Neural progenitor cell (in vitro differentiated cells): ENCODE data around the gene ANK3. TPM values are rescaled to one million over a fixed set of nuclear protein-coding genes. Genes with fewer than 3 reads are reported as not detected.

Experiments used
- DNase-seq: peaks from one replicate; pipeline ENCODE4 v3.0.0-alpha.2; 2016; ENCODE audit warnings: low spot score
- H2AFZ ChIP-seq: fragments of 200-600 bp; sonication (generic); replicated peaks from 2 replicates; pipeline ENCODE4 v1.6.1; 2016; ENCODE audit warnings: antibody characterized with exemption
- H3F3A ChIP-seq: fragments of 200-600 bp; sonication (generic); 2 replicates; pipeline ENCODE4 v1.6.1; 2016; ENCODE audit warnings: antibody characterized with exemption, low read depth
- H3K27ac ChIP-seq: fragments of 200-600 bp; sonication (generic); 2 replicates; pipeline ENCODE4 v1.5.1; 2016; ENCODE audit warnings: mild to moderate bottlenecking
- H3K27me3 ChIP-seq: fragments of 200-600 bp; sonication (generic); 2 replicates; pipeline ENCODE4 v1.6.1; 2016; ENCODE audit warnings: mild to moderate bottlenecking, moderate library complexity
- H3K36me3 ChIP-seq: fragments of 200-600 bp; sonication (generic); 2 replicates; pipeline ENCODE4 v1.5.1; 2016
- H3K4me1 ChIP-seq: fragments of 200-600 bp; sonication (generic); 2 replicates; pipeline ENCODE4 v1.6.1; 2016; ENCODE audit warnings: mixed run types
- H3K4me2 ChIP-seq: fragments of 200-600 bp; sonication (generic); 2 replicates; pipeline ENCODE4 v1.6.1; 2016
- H3K4me3 ChIP-seq: fragments of 200-600 bp; sonication (generic); 2 replicates; pipeline ENCODE4 v1.5.1; 2016
- H3K79me2 ChIP-seq: fragments of 200-600 bp; sonication (generic); 2 replicates; pipeline ENCODE4 v1.6.1; 2016; ENCODE audit warnings: low read depth
- H3K9ac ChIP-seq: fragments of 200-600 bp; sonication (generic); 2 replicates; pipeline ENCODE4 v1.6.1; 2016
- H3K9me3 ChIP-seq: fragments of 200-600 bp; sonication (generic); 2 replicates; pipeline ENCODE4 v1.5.1; 2016; ENCODE audit warnings: low read depth
- H4K20me1 ChIP-seq: fragments of 200-600 bp; sonication (generic); 2 replicates; pipeline ENCODE4 v1.6.1; 2016; ENCODE audit warnings: low read depth
- H3K27ac Mint-ChIP-seq: 3 replicates; pipeline ENCODE4 v1.8.0; 2021; ENCODE audit warnings: mixed read lengths
- H3K27me3 Mint-ChIP-seq: 2 replicates; pipeline ENCODE4 v1.8.0; 2022; ENCODE audit warnings: low read depth, mild to moderate bottlenecking, inconsistent platforms, moderate library complexity, mixed read lengths; ENCODE audit not compliant: insufficient read depth
- H3K36me3 Mint-ChIP-seq: 3 replicates; pipeline ENCODE4 v1.8.0; 2021; ENCODE audit warnings: mixed read lengths
- H3K4me1 Mint-ChIP-seq: 3 replicates; pipeline ENCODE4 v1.8.0; 2021; ENCODE audit warnings: mixed read lengths
- H3K4me3 Mint-ChIP-seq: 3 replicates; pipeline ENCODE4 v1.8.0; 2021; ENCODE audit warnings: mild to moderate bottlenecking, moderate library complexity, mixed read lengths
- H3K9me3 Mint-ChIP-seq: 3 replicates; pipeline ENCODE4 v1.8.0; 2020; ENCODE audit warnings: mixed read lengths
- EZH2 ChIP-seq: fragments of 200-600 bp; sonication (generic); IDR thresholded peaks from 2 replicates; pipeline ENCODE4 v1.6.1; 2017; ENCODE audit warnings: antibody characterized with exemption, mild to moderate bottlenecking, moderate library complexity
- EZH2phosphoT487 ChIP-seq: fragments of 200-600 bp; sonication (generic); IDR thresholded peaks from 2 replicates; pipeline ENCODE4 v1.6.1; 2017; ENCODE audit warnings: antibody characterized with exemption
- total RNA-seq: library from RNA; depleted of rRNA; stranded (reverse); fragments of >200 nt; gene quantifications from 2 replicates; pipeline ENCODE4 v1.2.3, GENCODE V29; 2015; ENCODE audit warnings: low replicate concordance
- TF ChIP-seq, protein P1 (sequence below): fragments of 200-600 bp; sonication (generic); IDR thresholded peaks from 2 replicates; pipeline ENCODE4 v1.5.1; 2017; ENCODE audit warnings: antibody characterized with exemption, mild to moderate bottlenecking

ANK3 gene
- total RNA-seq, 1 donor from 2014 or later = 54.1 TPM

- no peaks in the 10 kb centered on the region for H4K20me1 ChIP-seq
- H3K4me3 ChIP-seq = no peak overlapping the region
- Mint-ChIP-seq H3K9me3 (no peaks in the 10 kb centered on the region), H3K27me3 (peaks cover 2% of the 10 kb centered on the region), H3K27ac (no peak overlapping the region), H3K4me3 (no peak overlapping the region), H3K4me1 (peaks cover 7% of the 10 kb centered on the region), H3K36me3 (no peaks in the 10 kb centered on the region)
- H2AFZ ChIP-seq = no peak overlapping the region
- no peaks in the 10 kb centered on the region for H3F3A ChIP-seq
- H3K36me3 ChIP-seq = no peaks in the 10 kb centered on the region
- no peak for DNase-seq
- peaks cover 14% of the 10 kb centered on the region for H3K4me1 ChIP-seq
- H3K9ac ChIP-seq = no peak overlapping the region
- H3K4me2 ChIP-seq = no peak overlapping the region
- no peaks in the 10 kb centered on the region for H3K79me2 ChIP-seq
- no peaks in the 10 kb centered on the region for H3K27me3 ChIP-seq
- no peaks in the 10 kb centered on the region for H3K9me3 ChIP-seq
- TF ChIP-seq EZH2phosphoT487 (no peak), EZH2 (no peak)
- TF ChIP-seq, protein P1, sequence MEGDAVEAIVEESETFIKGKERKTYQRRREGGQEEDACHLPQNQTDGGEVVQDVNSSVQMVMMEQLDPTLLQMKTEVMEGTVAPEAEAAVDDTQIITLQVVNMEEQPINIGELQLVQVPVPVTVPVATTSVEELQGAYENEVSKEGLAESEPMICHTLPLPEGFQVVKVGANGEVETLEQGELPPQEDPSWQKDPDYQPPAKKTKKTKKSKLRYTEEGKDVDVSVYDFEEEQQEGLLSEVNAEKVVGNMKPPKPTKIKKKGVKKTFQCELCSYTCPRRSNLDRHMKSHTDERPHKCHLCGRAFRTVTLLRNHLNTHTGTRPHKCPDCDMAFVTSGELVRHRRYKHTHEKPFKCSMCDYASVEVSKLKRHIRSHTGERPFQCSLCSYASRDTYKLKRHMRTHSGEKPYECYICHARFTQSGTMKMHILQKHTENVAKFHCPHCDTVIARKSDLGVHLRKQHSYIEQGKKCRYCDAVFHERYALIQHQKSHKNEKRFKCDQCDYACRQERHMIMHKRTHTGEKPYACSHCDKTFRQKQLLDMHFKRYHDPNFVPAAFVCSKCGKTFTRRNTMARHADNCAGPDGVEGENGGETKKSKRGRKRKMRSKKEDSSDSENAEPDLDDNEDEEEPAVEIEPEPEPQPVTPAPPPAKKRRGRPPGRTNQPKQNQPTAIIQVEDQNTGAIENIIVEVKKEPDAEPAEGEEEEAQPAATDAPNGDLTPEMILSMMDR = no peak
- no peak overlapping the region for H3K27ac ChIP-seq
Measured at GRCh38 chr10:60028081-60028480, 361.6 kb downstream of the ANK3 start.

DNA sequence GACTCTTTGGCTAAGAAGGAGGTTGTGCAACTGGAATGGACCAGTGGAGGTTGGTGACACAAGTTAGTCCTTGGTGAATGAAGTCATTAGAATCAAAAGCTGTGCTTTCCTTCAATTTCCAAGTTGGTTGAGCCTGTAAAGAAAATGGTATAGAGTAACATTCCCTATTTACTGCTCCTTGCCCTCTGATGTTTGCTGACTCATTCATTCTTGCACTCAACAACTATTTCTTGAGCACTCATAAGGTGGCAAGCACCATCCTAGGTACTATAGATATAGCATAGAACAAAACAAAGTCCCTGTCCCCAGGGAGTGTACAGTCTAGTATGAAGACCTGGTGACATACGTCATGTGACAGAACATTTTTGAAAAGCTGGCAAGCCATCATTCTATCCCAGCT, 364.4 kb downstream of the ANK3 start:
- Mint-ChIP-seq H3K27me3 (peaks cover 2% of the 10 kb centered on the region), H3K27ac (no peak overlapping the region), H3K9me3 (no peaks in the 10 kb centered on the region), H3K4me1 (no peaks in the 10 kb centered on the region), H3K36me3 (no peaks in the 10 kb centered on the region), H3K4me3 (no peak overlapping the region)
- TF ChIP-seq EZH2 = no peak
- TF ChIP-seq, protein P1 = no peak
- Histone ChIP-seq H3K79me2 (no peaks in the 10 kb centered on the region), H2AFZ (no peak overlapping the region), H3K4me3 (no peak overlapping the region), H3K4me1 (peaks cover 10% of the 10 kb centered on the region), H3K4me2 (no peak overlapping the region), H3K27ac (no peak overlapping the region), H3K9me3 (no peaks in the 10 kb centered on the region), H4K20me1 (no peaks in the 10 kb centered on the region), H3K27me3 (no peaks in the 10 kb centered on the region), H3F3A (no peaks in the 10 kb centered on the region), H3K36me3 (no peaks in the 10 kb centered on the region), H3K9ac (no peak overlapping the region)
- no peak for DNase-seq

DNA sequence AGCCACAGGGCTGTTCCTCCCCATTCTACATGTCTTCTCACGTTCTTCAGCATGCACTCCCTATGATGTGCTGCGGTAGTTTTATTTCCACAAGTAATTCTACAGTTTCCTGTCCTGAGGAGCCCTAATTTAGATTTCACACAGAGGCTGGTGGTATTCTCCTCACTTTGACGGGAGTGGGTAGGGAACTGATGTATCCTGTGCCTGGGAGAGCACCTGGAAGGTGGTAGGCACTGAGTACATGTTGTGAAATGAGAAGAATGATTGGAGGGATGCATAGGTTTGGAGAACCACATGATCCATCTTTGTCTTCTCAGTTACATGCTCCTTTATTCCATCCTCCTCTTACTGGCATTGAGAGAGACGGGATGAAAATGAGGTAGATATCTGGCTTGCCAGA, 365.2 kb downstream of the ANK3 start:
- DNase-seq = no peak
- H3K4me3 ChIP-seq = no peak overlapping the region
- no peak overlapping the region for H2AFZ ChIP-seq
- no peak overlapping the region for H3K27ac Mint-ChIP-seq
- H3K4me1 ChIP-seq = peaks cover 10% of the 10 kb centered on the region
- TF ChIP-seq, protein P1 = no peak
- TF ChIP-seq EZH2 (no peak), EZH2phosphoT487 (no peak)
- no peak overlapping the region for H3K4me2 ChIP-seq
- no peaks in the 10 kb centered on the region for H3K9me3 Mint-ChIP-seq
- no peaks in the 10 kb centered on the region for H3K36me3 Mint-ChIP-seq
- no peak overlapping the region for H3K9ac ChIP-seq
- H3K9me3 ChIP-seq = no peaks in the 10 kb centered on the region
- H3K36me3 ChIP-seq = no peaks in the 10 kb centered on the region
- no peak overlapping the region for H3K27ac ChIP-seq
- H3K4me1 Mint-ChIP-seq = no peaks in the 10 kb centered on the region
- no peaks in the 10 kb centered on the region for H3K79me2 ChIP-seq
- no peak overlapping the region for H3K4me3 Mint-ChIP-seq
- H3F3A ChIP-seq = no peaks in the 10 kb centered on the region
- H4K20me1 ChIP-seq = no peaks in the 10 kb centered on the region
- peaks cover 2% of the 10 kb centered on the region for H3K27me3 Mint-ChIP-seq
- no peaks in the 10 kb centered on the region for H3K27me3 ChIP-seq
